ENCODE results near the gene HJV.
"Not testable (repeated sequence)": the region's sequence is repeated elsewhere in the genome, so short reads cannot be mapped to it uniquely, and the experiment has no call there.

HJV gene

GRCh38 chr1:146035048-146035423 lies 13.5 kb upstream of the HJV start:
- peak overlapping the region; percentile 6; the same call in 1 of the 2 replicates for H3K27ac ChIP-seq
- no peaks in the 10 kb centered on the region for H3K27me3 ChIP-seq (ENCODE audit: insufficient read depth, low read depth, severe bottlenecking)
- no peaks in the 10 kb centered on the region; the same call in 1 of the 2 replicates for H3K36me3 ChIP-seq
- peaks cover 4% of the 10 kb centered on the region for H3K9me3 ChIP-seq (ENCODE audit: severe bottlenecking)
- no peak for DNase-seq
- peak overlapping the region; percentile 93 for H3K4me3 ChIP-seq (ENCODE audit: low read depth, low read length)
- no peak for TF ChIP-seq CTCF (IDR thresholded peaks at IDR 0.05; ENCODE audit: low read depth, low read length)

DNA sequence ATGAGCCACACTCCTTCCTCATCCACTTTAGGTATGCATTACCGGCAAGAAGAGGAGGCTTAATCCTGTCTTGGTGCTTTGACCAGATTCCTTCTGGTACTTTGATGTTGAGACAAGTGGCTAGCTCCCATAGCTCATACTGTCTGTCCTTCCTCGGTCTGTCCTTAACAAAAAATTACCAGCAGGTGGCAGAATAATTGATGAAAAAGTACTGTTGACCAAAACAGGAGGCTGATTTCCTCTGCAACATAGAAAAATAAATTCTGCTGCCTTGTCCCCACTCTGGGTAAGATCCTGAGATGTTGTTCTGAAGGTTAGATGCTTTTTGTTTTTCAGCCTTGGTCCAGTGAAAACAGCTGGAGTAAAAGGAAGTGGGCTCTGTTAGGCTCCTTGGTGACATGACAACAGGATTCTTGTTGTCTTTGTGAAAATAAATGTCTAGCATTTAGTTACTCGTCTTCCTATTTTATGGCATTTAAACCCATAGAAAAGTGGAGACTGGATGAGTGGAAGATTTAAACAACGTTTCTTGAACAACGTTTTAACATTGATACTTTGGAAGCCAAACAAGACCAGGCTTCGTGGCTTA lies 11.2 kb upstream of the HJV start:
- TF ChIP-seq CTCF (IDR thresholded peaks at IDR 0.05; ENCODE audit: low read depth, low read length), result peak; percentile 50; the same call in 1 of the 2 replicates
- DNase-seq, result peak; percentile 39
- H3K27me3 ChIP-seq (ENCODE audit: insufficient read depth, low read depth, severe bottlenecking), result no peaks in the 10 kb centered on the region

GRCh38 chr1:146031476-146031875 lies 9.9 kb upstream of the HJV start:
- Histone ChIP-seq H3K36me3 (no peaks in the 10 kb centered on the region), H3K4me3 (ENCODE audit: low read depth, low read length) (no peak overlapping the region), H3K27me3 (ENCODE audit: insufficient read depth, low read depth, severe bottlenecking) (no peaks in the 10 kb centered on the region), H3K9me3 (ENCODE audit: severe bottlenecking) (peaks cover 9% of the 10 kb centered on the region), H3K27ac (peak overlapping the region; percentile 15)
- DNase-seq, result no peak
- no peak for TF ChIP-seq CTCF (IDR thresholded peaks at IDR 0.05; ENCODE audit: low read depth, low read length)

More for the DNA sequence above, 11.2 kb upstream of the HJV start:
- Histone ChIP-seq H3K4me3 (ENCODE audit: low read depth, low read length) (peak overlapping the region; percentile 15; the same call in 1 of the 2 replicates), H3K27ac (peak overlapping the region; percentile 15), H3K9me3 (ENCODE audit: severe bottlenecking) (peaks cover 9% of the 10 kb centered on the region), H3K36me3 (no peaks in the 10 kb centered on the region)

GRCh38 chr1:146029117-146029516 lies 7.6 kb upstream of the HJV start:
- Histone ChIP-seq H3K4me3 (ENCODE audit: low read depth, low read length) (no peak overlapping the region), H3K27me3 (ENCODE audit: insufficient read depth, low read depth, severe bottlenecking) (no peaks in the 10 kb centered on the region), H3K27ac (no peak overlapping the region), H3K36me3 (no peaks in the 10 kb centered on the region), H3K9me3 (ENCODE audit: severe bottlenecking) (peaks cover 9% of the 10 kb centered on the region)
- no peak for TF ChIP-seq CTCF (IDR thresholded peaks at IDR 0.05; ENCODE audit: low read depth, low read length)
- no peak for DNase-seq

DNA sequence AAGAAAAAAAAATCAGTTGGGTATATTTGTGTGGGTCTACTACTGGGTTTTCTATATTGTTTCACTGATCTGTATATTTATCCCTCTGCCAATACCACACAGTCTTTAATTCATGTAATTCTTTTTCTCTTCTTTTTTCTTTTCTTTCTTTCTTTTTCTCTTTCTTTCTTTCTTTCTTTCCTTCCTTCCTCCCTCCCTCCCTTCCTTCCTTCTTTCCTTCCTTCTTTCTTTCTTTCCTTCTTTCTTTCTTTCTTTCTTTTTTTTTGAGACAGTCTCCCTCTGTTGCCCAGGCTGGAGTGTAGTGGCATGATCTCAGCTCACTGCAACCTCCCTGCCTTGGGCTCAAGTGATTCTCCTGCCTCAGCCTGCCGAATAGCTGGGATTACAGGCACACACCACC lies 5.1 kb upstream of the HJV start:
- H3K9me3 ChIP-seq (ENCODE audit: severe bottlenecking); H3K27me3 ChIP-seq (ENCODE audit: insufficient read depth, low read depth, severe bottlenecking); H3K4me3 ChIP-seq (ENCODE audit: low read depth, low read length); H3K36me3 ChIP-seq; DNase-seq; H3K27ac ChIP-seq: not testable (repeated sequence)

DNA sequence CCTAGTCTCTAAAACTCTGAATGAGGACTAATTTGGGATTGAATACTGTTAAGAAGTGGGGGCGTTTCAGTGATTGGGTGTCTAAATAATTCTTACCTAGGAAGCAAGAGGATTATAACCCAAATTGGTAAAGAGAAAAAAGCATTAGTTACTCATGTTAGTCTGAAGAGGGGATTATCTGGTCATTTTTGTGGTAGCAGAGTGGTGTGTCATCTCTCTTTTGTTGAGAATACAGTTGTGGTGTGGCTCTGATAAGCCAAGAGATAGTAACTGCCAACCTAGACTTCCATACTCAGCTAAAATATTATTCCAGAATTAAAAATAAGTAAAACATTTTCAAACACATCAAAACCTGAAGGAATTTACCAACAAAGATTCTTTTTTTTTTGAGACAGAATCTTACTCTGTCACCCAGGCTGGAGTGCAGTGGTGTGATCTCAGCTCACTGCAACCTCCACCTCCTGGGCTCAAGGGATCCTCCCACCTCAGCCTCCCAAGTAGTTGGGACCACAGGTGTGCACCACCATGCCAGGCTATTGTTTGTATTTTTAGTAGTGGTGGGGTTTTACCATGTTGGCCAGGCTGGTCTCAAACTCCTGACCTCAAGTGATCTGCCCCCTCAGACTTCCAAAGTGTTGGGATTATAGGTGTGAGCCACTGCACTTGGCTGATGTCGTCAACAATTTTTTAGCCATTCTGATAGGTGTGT lies 4.4 kb upstream of the HJV start:
- H3K9me3 ChIP-seq (ENCODE audit: severe bottlenecking); H3K36me3 ChIP-seq; H3K27me3 ChIP-seq (ENCODE audit: insufficient read depth, low read depth, severe bottlenecking); H3K4me3 ChIP-seq (ENCODE audit: low read depth, low read length); H3K27ac ChIP-seq; DNase-seq: not testable (repeated sequence)
